H1 (cell line): ENCODE results near the gene ATG7. TPM values are rescaled to one million over a fixed set of nuclear protein-coding genes. Genes with fewer than 3 reads are reported as not detected.

Experiments used
- BACH1 ChIP-seq: IDR thresholded peaks from 2 replicates; pipeline ENCODE4 v1.6.1; 2012; ENCODE audit warnings: low read length, improper control_type of control experiment
- EP300 ChIP-seq, 2 experiments: IDR thresholded peaks; 1 replicate in 1 of 2; 2 replicates in 1 of 2; pipeline ENCODE4 v1.6.1; 2011 to 2012; ENCODE audit warnings: low read depth in 2 of 2, low read length in 2 of 2, mild to moderate bottlenecking in 2 of 2, borderline replicate concordance in 1 of 2, inconsistent platforms in 1 of 2, moderate library complexity in 1 of 2
- GABPA ChIP-seq: IDR thresholded peaks from 2 replicates; pipeline ENCODE4 v1.6.1; 2011; ENCODE audit warnings: mild to moderate bottlenecking, low read length, moderate library complexity, borderline replicate concordance; ENCODE audit not compliant: insufficient read depth
- RXRA ChIP-seq: IDR thresholded peaks from 2 replicates; pipeline ENCODE4 v1.6.1; 2011; ENCODE audit warnings: low read depth, mild to moderate bottlenecking, low read length, moderate library complexity; ENCODE audit not compliant: insufficient read depth
- SIN3A ChIP-seq, 2 experiments: IDR thresholded peaks in 1 of 2; conservative IDR thresholded peaks in 1 of 2; 2 replicates each; pipeline ENCODE4 v1.6.1; 2011 to 2012; ENCODE audit warnings: low read length in 2 of 2, improper control_type of control experiment in 1 of 2, low read depth in 1 of 2, mild to moderate bottlenecking in 1 of 2
- polyA plus RNA-seq, 7 experiments: library from polyadenylated mRNA; depleted of rRNA in 3 of 7; stranded (reverse) in 5 of 7; unstranded in 2 of 7; fragments of >200 nt in 5 of 7; fragments of 200-250 nt in 2 of 7; gene quantifications; 1 replicate in 5 of 7; 2 replicates in 1 of 7; 4 replicates in 1 of 7; pipeline versions ENCODE4 v1.2.1 to v1.2.3, GENCODE V29; 2011 to 2013; ENCODE audit warnings: missing spikeins in 2 of 7, mixed read lengths in 2 of 7
- total RNA-seq: library from RNA; stranded (reverse); fragmentation: NEBNext Ultra II Directional; extraction: Animal tissue kit (Norgen Biotek cat#: 25700); gene quantifications from 2 replicates; pipeline ENCODE4 v1.2.1, GENCODE V29; 2021
- TF ChIP-seq, protein P1 (sequence below): fragments of 300-600 bp; sonication (generic); IDR thresholded peaks from 2 replicates; pipeline ENCODE4 v1.7.1; 2012; ENCODE audit warnings: low read length, moderate library complexity, mild to moderate bottlenecking, inconsistent platforms; ENCODE audit not compliant: insufficient replicate concordance

The ATG7 gene
- total and polyA plus RNA-seq, 2 of the 8 experiments (the other 6 are each of a cell fraction or from before 2014, with no cell fraction given): 15.0 to 19.1 TPM

DNA sequence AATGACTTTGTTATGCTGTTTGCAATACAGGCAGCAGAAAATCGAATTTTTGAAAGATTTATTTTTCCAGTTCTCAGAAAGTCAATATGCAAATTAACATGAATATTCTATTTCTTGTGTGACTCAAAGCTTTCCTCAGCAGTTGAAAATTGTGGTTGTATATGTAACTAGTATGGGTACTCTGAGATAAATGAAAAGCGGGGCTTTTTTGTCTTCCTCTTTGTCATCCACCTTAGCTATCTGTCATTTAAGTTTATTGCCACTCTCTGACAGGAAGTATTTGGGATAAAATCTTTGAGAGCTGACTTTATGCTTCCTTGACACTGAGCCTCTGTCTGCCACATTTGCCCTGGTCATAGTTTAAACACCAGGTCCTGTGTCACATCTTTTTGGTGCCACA lies 91.5 kb downstream of the ATG7 start (continued):
- TF ChIP-seq, protein P1, sequence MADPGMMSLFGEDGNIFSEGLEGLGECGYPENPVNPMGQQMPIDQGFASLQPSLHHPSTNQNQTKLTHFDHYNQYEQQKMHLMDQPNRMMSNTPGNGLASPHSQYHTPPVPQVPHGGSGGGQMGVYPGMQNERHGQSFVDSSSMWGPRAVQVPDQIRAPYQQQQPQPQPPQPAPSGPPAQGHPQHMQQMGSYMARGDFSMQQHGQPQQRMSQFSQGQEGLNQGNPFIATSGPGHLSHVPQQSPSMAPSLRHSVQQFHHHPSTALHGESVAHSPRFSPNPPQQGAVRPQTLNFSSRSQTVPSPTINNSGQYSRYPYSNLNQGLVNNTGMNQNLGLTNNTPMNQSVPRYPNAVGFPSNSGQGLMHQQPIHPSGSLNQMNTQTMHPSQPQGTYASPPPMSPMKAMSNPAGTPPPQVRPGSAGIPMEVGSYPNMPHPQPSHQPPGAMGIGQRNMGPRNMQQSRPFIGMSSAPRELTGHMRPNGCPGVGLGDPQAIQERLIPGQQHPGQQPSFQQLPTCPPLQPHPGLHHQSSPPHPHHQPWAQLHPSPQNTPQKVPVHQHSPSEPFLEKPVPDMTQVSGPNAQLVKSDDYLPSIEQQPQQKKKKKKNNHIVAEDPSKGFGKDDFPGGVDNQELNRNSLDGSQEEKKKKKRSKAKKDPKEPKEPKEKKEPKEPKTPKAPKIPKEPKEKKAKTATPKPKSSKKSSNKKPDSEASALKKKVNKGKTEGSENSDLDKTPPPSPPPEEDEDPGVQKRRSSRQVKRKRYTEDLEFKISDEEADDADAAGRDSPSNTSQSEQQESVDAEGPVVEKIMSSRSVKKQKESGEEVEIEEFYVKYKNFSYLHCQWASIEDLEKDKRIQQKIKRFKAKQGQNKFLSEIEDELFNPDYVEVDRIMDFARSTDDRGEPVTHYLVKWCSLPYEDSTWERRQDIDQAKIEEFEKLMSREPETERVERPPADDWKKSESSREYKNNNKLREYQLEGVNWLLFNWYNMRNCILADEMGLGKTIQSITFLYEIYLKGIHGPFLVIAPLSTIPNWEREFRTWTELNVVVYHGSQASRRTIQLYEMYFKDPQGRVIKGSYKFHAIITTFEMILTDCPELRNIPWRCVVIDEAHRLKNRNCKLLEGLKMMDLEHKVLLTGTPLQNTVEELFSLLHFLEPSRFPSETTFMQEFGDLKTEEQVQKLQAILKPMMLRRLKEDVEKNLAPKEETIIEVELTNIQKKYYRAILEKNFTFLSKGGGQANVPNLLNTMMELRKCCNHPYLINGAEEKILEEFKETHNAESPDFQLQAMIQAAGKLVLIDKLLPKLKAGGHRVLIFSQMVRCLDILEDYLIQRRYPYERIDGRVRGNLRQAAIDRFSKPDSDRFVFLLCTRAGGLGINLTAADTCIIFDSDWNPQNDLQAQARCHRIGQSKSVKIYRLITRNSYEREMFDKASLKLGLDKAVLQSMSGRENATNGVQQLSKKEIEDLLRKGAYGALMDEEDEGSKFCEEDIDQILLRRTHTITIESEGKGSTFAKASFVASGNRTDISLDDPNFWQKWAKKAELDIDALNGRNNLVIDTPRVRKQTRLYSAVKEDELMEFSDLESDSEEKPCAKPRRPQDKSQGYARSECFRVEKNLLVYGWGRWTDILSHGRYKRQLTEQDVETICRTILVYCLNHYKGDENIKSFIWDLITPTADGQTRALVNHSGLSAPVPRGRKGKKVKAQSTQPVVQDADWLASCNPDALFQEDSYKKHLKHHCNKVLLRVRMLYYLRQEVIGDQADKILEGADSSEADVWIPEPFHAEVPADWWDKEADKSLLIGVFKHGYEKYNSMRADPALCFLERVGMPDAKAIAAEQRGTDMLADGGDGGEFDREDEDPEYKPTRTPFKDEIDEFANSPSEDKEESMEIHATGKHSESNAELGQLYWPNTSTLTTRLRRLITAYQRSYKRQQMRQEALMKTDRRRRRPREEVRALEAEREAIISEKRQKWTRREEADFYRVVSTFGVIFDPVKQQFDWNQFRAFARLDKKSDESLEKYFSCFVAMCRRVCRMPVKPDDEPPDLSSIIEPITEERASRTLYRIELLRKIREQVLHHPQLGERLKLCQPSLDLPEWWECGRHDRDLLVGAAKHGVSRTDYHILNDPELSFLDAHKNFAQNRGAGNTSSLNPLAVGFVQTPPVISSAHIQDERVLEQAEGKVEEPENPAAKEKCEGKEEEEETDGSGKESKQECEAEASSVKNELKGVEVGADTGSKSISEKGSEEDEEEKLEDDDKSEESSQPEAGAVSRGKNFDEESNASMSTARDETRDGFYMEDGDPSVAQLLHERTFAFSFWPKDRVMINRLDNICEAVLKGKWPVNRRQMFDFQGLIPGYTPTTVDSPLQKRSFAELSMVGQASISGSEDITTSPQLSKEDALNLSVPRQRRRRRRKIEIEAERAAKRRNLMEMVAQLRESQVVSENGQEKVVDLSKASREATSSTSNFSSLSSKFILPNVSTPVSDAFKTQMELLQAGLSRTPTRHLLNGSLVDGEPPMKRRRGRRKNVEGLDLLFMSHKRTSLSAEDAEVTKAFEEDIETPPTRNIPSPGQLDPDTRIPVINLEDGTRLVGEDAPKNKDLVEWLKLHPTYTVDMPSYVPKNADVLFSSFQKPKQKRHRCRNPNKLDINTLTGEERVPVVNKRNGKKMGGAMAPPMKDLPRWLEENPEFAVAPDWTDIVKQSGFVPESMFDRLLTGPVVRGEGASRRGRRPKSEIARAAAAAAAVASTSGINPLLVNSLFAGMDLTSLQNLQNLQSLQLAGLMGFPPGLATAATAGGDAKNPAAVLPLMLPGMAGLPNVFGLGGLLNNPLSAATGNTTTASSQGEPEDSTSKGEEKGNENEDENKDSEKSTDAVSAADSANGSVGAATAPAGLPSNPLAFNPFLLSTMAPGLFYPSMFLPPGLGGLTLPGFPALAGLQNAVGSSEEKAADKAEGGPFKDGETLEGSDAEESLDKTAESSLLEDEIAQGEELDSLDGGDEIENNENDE: no peak
- TF ChIP-seq EP300 (IDR thresholded peaks at IDR 0.05; ENCODE audit: borderline replicate concordance in 1 of 2, low read depth in 2 of 2, low read length in 2 of 2) (no peak), GABPA (no peak), SIN3A (conservative IDR thresholded peaks at IDR 0.05 in 1 of 2, IDR thresholded peaks at IDR 0.05 in 1 of 2; ENCODE audit: low read depth in 1 of 2, low read length in 2 of 2) (no peak), RXRA (no peak), BACH1 (no peak)
